Mucosa of descending colon (tissue), 3 donors: ENCODE data around the gene ZNF180. TPM values are rescaled to one million over a fixed set of nuclear protein-coding genes. Genes with fewer than 3 reads are reported as not detected.

Experiments used
- ATAC-seq: fragments of 200-7000 bp; cut with Tn5 transposase; one replicate; pipeline ENCODE4 v1.9.1; 2020; ENCODE audit warnings: mild to moderate bottlenecking, moderate library complexity
- DNase-seq, 3 donors: peaks; one replicate each; pipeline ENCODE4 v3.0.0-alpha.2; 2020
- H3K36me3 ChIP-seq: fragments of 200-600 bp; one replicate; pipeline ENCODE4 v1.8.0; 2021; ENCODE audit warnings: low read depth, mild to moderate bottlenecking
- H3K4me1 ChIP-seq: fragments of 200-600 bp; one replicate; pipeline ENCODE4 v1.8.0; 2021; ENCODE audit warnings: low read depth, mild to moderate bottlenecking
- H3K4me3 ChIP-seq: fragments of 200-600 bp; one replicate; pipeline ENCODE4 v1.8.0; 2021; ENCODE audit warnings: mild to moderate bottlenecking
- H3K9me3 ChIP-seq: fragments of 200-600 bp; one replicate; pipeline ENCODE4 v1.8.0; 2021; ENCODE audit warnings: mild to moderate bottlenecking
- intact Hi-C, 2 donors: fragments of 100-400 bp; cut with DNase I in 1 of 2; cut with micrococcal nuclease in 1 of 2; formaldehyde crosslinking; loops; one replicate each; pipeline versions ENCODE4 v1.11.0 to v1.11.1; 2022; cut with DNase I, micrococcal nuclease
- long read RNA-seq, 2 donors: library from polyadenylated mRNA; unstranded; transcript quantifications; one replicate each; pipeline ENCODE4 v2.0.0, GENCODE V29; 2019 to 2021
- total RNA-seq, 3 donors: library from RNA; stranded (reverse); fragmentation: NEBNext Ultra II Directional in 2 of 3; extraction: Animal tissue kit (Norgen Biotek cat#: 25700) in 2 of 3; gene quantifications; one replicate each; pipeline versions ENCODE4 v1.2.1 to v1.2.4, GENCODE V29; 2021 to 2023
- TF ChIP-seq, protein P1 (sequence below): fragments of 200-600 bp; IDR thresholded peaks from one replicate; pipeline ENCODE4 v1.8.0; 2022; ENCODE audit warnings: antibody characterized with exemption, mild to moderate bottlenecking
- donor health status: DM: no; HTN: no; CAD: no; lungs with moderate emphysema.
- donor health status: DM: no; HTN: no; CAD: no.
- donor health status: DM: no; HTN: yes; CAD: no.

ZNF180 gene
- total RNA-seq = 10 to 100 TPM in 1 of 3 donors, 1 to 10 TPM in 2; 7.2 to 10.6 (median 9.3) TPM
- long read RNA-seq, donor 1, partial matches to known transcripts = 0 of 5 reads
- long read RNA-seq, donor 1, other reads (novel, unspliced or antisense) = 1 of 5 reads
- long read RNA-seq, donor 2, partial matches to known transcripts = 0 of 1 reads
- long read RNA-seq, donor 2, other reads (novel, unspliced or antisense) = 0 of 1 reads

DNA sequence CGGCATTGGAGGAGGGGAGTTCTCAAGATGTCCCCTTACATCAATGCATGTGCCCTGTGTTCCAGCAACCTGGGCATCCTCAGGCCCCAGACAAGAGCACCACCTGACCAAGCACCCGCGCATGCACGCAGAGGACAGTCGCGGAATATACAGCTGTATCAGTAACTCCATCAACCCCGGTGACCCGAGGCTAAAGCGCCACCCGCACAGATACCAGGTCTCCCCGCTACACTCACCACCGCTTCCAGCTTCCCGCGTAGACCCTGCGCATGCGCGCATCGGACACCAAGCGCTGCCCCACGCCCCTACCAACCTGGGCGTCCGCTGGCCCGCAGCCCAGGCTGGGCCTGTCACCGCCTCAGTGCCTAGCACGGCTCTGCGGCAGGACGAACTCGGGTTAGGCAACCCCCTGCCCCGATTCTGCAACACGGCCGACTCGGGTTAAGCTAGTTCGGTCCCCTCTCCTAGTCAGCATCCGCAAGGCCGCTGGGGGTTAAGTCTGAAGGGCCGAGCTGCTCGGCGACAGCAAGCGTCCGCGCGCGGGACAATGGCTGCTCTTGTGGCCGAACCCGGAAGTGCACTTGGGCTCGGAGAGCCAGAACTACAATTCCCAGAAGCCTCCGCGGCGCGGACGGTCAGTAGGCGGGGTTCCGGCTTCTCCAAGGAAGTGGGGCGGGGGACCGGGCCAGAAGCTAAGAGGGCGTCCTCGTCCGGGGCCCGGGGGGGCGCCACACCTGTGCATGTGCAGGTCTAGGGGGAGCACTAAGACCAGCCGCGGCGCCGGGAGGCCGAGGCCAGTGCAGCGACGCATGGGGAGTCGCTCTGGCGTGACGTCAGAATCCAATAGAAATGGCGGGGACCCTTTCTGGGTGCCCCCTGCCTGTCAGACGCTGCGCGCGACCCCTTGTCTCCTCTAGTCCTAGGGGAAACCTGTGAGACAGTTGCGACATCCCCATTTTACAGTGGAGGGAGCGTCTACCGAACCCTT lies at the start of gene ZNF180:
TSS of gene ZNF180 (minus strand) at position 561 of the 988 bp plus-strand sequence. CDS start 3,188 bp downstream, outside the sequence.
- TF ChIP-seq, protein P1, sequence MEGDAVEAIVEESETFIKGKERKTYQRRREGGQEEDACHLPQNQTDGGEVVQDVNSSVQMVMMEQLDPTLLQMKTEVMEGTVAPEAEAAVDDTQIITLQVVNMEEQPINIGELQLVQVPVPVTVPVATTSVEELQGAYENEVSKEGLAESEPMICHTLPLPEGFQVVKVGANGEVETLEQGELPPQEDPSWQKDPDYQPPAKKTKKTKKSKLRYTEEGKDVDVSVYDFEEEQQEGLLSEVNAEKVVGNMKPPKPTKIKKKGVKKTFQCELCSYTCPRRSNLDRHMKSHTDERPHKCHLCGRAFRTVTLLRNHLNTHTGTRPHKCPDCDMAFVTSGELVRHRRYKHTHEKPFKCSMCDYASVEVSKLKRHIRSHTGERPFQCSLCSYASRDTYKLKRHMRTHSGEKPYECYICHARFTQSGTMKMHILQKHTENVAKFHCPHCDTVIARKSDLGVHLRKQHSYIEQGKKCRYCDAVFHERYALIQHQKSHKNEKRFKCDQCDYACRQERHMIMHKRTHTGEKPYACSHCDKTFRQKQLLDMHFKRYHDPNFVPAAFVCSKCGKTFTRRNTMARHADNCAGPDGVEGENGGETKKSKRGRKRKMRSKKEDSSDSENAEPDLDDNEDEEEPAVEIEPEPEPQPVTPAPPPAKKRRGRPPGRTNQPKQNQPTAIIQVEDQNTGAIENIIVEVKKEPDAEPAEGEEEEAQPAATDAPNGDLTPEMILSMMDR = peak; percentile 43
- intact Hi-C loops = no loop called here
- H3K9me3 ChIP-seq = peaks cover 39% of the 10 kb centered on the region

DNA sequence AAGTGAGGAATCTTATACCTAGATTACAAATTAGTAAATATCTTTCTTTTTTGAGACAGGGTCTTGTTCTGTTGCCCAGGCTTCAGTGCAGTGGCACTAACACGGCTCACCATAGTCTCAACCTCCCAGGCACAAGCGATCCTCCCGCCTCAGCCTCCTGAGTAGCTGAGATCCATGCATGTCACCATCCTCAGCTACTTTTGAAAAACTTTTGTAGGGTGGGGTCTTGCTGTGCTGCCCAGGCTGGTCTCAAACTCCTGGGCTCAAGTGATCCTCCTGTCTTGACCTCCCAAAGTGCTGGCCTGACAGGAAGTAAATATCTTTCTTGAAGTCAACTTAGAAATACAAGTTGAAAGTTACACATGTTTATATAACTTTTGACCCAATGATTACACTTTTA lies 49.2 kb upstream of the ZNF180 start:
- H3K4me3 ChIP-seq = no peak overlapping the region
- H3K4me1 ChIP-seq = no peaks in the 10 kb centered on the region
- DNase-seq = no peak
- H3K36me3 ChIP-seq = no peaks in the 10 kb centered on the region
- TF ChIP-seq, protein P1 = no peak
- ATAC-seq = no peak
- no peaks in the 10 kb centered on the region for H3K9me3 ChIP-seq
- intact Hi-C loops = no loop called here

More for the DNA sequence above, at the start of gene ZNF180:
- Histone ChIP-seq H3K4me1 (peaks cover 13% of the 10 kb centered on the region), H3K4me3 (peak within 1 kb of the TSS; percentile 68), H3K36me3 (peaks cover 5% of the 10 kb centered on the region)
- peak; percentile 99 for ATAC-seq
- peak; percentile 97 to 98 (median 98) for DNase-seq

DNA sequence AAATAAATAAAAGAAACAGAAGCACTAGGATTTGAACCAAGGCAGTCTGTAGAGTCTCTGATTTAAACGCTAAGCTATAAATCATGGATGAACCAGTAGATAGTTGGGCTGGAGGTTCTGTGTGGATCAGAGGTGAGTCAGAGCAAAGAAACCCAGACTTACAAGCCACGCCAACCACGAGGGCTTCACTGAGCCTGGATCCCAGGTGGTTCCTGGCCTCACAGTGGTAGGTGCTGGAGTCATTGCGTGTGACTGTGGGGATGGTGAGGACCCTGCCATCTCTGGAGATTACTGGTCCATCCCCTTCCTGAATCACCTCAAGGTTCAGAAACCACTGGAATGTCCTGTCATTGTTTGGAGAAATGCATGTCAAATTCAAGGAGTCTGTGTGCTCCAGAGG lies 48.4 kb upstream of the ZNF180 start:
- TF ChIP-seq, protein P1 = no peak
- H3K4me3 ChIP-seq = no peak overlapping the region
- DNase-seq (no peak), ATAC-seq (no peak)
- H3K4me1 ChIP-seq = no peaks in the 10 kb centered on the region
- intact Hi-C loops = no loop called here
- no peaks in the 10 kb centered on the region for H3K36me3 ChIP-seq
- H3K9me3 ChIP-seq = no peaks in the 10 kb centered on the region

DNA sequence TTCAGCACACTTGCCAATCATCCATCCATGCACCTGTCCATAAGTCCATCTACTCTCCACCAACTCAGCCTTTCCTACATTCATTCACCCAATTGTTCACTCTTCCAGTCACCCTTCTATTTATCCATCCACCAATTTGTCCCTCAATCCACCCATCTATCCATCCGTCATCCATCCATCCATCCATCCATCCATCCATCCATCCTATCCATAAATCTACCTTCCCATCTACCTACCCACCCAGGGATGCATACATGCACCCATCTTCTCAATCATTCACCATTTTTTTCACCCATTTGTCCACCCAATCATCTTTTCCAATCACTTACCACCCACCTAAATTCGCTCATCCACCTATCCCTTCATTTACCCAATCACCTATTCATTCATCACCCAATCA lies 43.7 kb upstream of the ZNF180 start:
- intact Hi-C loops = no loop called here
- DNase-seq (no peak), ATAC-seq (no peak)
- TF ChIP-seq, protein P1 = no peak
- Histone ChIP-seq H3K4me1 (no peaks in the 10 kb centered on the region), H3K36me3 (no peaks in the 10 kb centered on the region), H3K4me3 (no peak overlapping the region), H3K9me3 (no peaks in the 10 kb centered on the region)

DNA sequence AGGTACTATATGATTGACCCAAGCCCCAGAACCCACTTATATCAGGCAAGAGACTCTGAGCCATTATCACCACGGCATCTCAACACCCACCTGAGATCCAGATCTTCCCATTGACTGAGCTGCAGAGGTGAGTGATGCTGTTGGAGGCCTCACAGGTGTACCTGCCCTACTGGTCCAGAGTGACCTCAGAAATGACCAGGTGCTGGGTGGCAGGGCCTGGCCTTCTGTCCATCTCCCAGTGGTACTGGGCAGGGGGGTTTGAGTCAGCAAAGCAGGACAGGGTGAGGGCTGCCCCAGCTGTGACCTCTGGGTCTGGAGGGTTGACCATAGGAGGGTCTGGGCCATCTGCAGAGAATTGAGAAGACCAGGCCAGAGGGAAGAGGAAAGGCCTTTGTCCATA lies 42.3 kb upstream of the ZNF180 start:
- intact Hi-C loops = no loop called here
- H3K4me3 ChIP-seq = no peak overlapping the region
- no peaks in the 10 kb centered on the region for H3K4me1 ChIP-seq
- DNase-seq = no peak
- no peaks in the 10 kb centered on the region for H3K9me3 ChIP-seq
- ATAC-seq = no peak
- no peaks in the 10 kb centered on the region for H3K36me3 ChIP-seq
- TF ChIP-seq, protein P1 = no peak
